RCC 7860 (cell line): ENCODE results near the gene DGLUCY.
"Not testable (repeated sequence)": the region's sequence is repeated elsewhere in the genome, so short reads cannot be mapped to it uniquely, and the experiment has no call there.

Experiments used
- DNase-seq: peaks from one replicate; pipeline ENCODE4 v3.0.0-alpha.2; 2015; ENCODE audit warnings: low spot score
- FAIRE-seq: peaks from 2 replicates; lab custom pipeline; 2012; peaks lifted over from hg19 to GRCh38; lab: Jason Lieb, UNC

The DGLUCY gene

GRCh38 chr14:91200802-91201201, 86.9 kb downstream of the DGLUCY start:
- not testable (repeated sequence) for FAIRE-seq, DNase-seq

- FAIRE-seq, result no peak
- DNase-seq, result no peak
These were observed 88.5 kb downstream of the DGLUCY start for GRCh38 chr14:91202234-91202974.

DNA sequence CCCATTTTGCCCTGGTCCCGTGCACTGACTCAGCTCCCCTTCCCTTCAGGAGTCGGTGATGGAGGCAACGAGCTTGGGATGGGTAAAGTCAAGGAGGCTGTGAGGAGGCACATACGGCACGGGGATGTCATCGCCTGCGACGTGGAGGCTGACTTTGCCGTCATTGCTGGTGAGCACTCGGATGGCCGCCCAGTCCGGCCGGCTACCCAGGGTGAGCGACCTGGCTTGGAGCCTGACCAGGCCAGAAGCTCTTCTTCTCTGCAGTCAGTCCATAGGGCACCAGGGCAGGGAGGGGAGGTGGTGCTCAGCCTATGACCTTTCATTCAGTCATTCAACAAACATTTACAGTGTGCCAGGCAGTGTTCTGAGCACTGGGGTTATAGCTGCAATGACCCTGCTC, 90.8 kb downstream of the DGLUCY start:
- FAIRE-seq (no peak), DNase-seq (no peak)

- DNase-seq (no peak), FAIRE-seq (no peak)
These were observed 91.6 kb downstream of the DGLUCY start for GRCh38 chr14:91205459-91205858.

DNA sequence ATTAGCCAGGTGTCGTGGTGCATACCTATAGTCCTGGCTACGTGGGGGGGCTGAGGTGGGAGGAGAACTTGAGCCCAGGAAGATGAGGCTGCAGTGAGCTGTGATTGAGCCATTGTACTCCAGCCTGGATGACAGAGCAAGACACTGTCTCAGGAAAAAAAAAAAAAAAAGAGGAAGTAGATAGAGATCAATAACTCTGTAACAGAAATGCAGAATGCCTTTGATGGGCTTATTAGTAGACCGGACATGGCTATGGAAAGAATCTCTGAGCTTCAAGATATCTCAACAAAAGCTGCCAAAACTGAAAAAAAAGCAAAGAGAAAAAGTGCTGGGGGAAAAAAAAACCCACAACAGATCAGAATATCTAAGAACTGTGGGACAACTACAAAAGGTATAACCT, 93.1 kb downstream of the DGLUCY start:
- no peak for DNase-seq
- no peak for FAIRE-seq

DNA sequence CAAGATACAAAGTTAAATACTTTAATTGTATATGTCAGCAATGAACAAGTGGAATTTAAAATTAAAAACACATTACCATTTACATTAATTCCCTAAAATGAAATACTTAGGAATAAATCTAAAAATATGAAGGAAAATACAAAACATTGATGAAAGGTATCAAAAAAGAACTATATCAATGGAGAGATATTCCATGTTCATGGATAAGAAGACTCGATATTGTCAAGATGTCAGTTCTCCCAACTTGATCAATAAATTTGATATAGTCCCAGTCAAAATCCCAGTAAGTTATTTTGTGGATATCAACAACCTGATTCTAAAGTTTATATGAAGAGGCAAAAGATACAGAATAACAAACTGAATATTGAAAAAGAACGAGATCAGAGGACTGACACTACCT, 97.1 kb downstream of the DGLUCY start:
- no peak for FAIRE-seq
- DNase-seq, result no peak

DNA sequence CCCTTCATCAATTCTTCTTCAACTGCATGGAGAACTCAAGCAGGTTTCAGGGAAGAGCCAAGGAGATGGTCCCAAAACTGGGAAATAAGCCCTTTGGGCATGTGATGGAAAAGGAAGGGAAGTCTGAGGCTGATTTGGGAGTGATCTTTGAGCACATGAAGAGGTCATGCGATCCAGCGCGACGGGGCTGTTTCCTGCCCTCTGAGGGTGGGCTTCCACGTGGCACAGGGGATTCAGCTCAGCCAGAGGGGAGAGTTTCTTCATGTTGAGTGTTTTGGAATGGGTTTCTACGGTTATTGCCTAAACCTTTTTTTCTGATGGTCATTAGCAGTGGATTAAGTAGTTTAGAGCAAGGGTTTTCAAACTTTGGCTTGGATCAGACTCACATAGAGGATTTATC, 100.4 kb downstream of the DGLUCY start:
- no peak for FAIRE-seq
- no peak for DNase-seq

DNA sequence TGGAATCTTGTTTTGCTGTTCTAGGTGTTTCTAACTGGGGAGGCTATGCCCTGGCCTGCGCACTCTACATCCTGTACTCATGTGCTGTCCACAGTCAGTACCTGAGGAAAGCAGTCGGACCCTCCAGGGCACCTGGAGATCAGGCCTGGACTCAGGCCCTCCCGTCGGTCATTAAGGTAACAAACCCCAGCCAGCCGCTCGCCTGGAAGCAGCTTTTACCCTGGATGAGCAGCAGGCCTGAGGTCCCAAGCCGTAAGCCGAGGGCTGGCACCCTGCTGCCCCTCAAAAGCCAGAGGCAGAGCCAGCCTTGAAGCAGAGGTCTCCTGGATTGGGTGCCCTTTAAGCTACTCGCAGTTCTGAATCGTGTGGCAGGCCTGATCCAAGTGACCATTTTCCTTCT, 101.5 kb downstream of the DGLUCY start:
- DNase-seq (no peak), FAIRE-seq (no peak)

GRCh38 chr14:91216731-91217226, 102.9 kb downstream of the DGLUCY start:
- DNase-seq, result no peak
- no peak for FAIRE-seq

DNA sequence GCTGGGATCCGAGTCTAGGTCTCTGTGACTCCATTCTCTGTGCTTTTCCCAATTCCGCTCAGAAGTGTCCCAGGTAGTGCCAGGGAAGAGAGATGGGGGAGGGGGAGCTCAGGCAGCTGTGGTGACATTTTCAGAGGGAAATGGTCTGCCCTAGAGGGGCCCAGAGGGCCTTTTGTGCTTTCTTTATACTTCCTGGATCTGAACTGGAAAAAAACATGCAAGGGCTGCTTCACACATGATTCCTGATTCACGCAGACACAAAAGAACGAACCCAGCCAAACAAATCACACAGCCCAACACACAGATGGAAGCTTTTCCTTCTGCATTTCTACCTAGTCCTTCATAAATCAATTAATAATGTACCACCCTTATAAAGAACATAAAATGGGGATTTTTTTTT, 104.1 kb downstream of the DGLUCY start:
- FAIRE-seq, result no peak
- DNase-seq, result no peak

DNA sequence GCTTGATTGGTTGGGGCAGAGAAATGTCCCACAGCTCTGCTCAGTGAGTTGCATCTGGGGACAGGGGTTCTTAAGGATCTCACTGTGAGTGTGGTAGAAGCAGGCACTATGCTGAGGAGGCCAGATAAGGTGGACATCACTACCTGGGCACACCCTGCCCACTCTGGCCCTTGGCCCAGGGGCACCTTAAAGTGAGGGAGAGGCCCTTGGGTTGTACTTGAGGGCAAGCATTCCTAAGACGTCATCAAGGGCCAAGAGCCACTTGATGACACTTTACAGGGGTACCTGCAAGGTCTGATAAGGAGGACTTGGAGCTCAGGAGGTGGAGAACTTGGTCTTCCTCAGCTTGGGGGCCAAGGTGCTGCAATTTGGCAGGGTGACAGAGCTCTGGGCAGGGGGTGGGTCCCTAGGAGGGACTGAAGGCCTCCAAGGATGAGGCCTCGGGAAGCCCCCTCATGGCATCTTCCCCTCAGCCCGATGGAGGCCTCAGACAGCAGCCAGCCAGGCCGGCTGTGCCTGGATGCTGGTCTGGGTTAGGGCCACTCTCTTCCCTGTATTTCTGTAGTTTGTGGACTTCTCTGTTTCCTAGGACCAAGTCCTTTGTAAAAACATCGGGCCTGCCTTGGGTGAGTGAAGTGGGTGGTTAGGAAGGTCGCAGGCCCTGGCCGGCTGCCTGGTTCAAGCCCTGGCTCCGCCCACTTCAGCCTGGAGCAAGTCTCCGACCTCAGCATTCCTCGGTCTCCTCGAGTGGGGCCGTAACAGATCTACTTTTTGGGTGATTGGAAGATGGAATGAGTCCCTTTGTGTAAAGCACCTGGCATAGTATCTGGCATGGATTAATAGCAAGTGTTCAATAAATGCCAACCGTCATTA, 105.9 kb downstream of the DGLUCY start:
- FAIRE-seq (no peak), DNase-seq (no peak)

DNA sequence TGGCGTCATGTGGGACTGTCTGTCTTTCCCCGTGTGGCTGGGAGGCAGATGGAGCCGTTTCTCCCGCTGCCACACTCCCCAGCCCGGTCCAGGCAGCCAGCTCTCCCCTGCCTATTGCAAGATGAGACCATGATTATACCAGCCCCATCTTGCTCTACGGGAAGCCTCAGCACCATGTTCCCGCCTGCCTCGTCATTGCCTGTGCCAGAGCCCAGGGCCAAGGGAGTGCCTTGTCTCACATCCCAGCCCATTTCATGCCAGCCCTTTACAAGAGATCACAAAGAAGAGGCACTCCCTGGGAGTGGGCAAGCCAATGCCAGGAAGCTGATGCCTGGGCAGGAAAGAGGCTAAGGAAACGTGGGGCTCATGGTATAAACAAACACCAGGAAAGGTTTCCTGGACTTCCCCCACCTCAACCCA, 106.7 kb downstream of the DGLUCY start:
- no peak for FAIRE-seq

GRCh38 chr14:91221270-91221669, 107.4 kb downstream of the DGLUCY start:
- DNase-seq, result no peak
- no peak for FAIRE-seq

More for the DNA sequence above, 106.7 kb downstream of the DGLUCY start:
- no peak for DNase-seq

DNA sequence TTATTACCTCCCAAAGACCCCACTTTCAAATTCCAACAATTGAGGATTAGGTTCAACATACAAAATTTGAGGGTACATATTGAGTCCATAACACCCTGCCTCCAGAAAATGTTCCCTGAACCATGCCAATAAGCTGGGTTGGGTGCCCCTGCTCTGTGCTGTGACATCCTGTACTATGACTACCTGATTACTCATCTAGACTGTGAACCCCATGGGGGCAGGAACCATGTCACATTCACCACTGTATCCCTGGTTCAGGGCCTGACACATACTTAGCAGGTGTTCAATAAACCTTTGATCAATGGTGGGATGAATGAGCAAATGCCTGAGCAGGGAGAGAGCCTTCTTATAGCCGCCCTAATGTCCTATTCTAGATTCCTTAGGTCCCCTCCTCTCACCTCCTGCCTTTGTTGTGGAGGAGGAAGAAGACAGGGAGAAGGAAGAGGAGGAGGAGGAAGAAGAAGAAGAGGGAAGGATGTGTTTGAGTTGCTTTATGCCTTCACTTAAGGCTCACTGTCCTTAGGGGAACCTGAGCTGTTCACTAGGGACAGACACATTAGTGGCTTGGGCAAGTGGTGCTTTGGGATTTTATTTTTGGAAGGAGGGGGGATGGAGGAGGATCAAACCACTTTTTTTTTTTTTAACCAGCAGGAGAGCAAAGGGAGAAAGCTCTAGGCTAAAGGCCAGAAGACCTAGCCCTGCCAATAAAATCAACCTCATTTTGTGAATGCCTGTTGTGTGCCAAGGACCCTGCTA, 109.3 kb downstream of the DGLUCY start:
- no peak for FAIRE-seq
- DNase-seq, result no peak

GRCh38 chr14:91225025-91225424, 111.2 kb downstream of the DGLUCY start:
- no peak for FAIRE-seq

GRCh38 chr14:91226360-91226759, 112.5 kb downstream of the DGLUCY start:
- not testable (repeated sequence) for DNase-seq, FAIRE-seq

More at GRCh38 chr14:91225025-91225424, 111.2 kb downstream of the DGLUCY start:
- DNase-seq, result peak; percentile 44

- DNase-seq, result no peak
- FAIRE-seq, result no peak
These were observed 113.3 kb downstream of the DGLUCY start for GRCh38 chr14:91227183-91227628.

- DNase-seq, result peak; percentile 78
- FAIRE-seq, result peak; percentile 81
These were observed 114.5 kb downstream of the DGLUCY start for GRCh38 chr14:91228112-91229004.

GRCh38 chr14:91229005-91229382, 115.1 kb downstream of the DGLUCY start:
- DNase-seq (no peak), FAIRE-seq (no peak)

- FAIRE-seq (peak; percentile 80), DNase-seq (peak; percentile 78)
These were observed 115.9 kb downstream of the DGLUCY start for GRCh38 chr14:91229743-91230200.
